Purkinje cell (primary cell): Measurements from ENCODE around the gene PROCR. TPM values are rescaled to one million over a fixed set of nuclear protein-coding genes. Genes with fewer than 3 reads are reported as not detected.

Source experiments
- polyA plus RNA-seq: library from polyadenylated mRNA; unstranded; fragments of >200 nt; fragmentation: Nextera tagmentation; gene quantifications from 2 replicates; pipeline ENCODE4 v1.2.1, GENCODE V29; 2014

The PROCR gene
- polyA plus RNA-seq: 62.1 and 84.1 TPM in 2 replicates

DNA sequence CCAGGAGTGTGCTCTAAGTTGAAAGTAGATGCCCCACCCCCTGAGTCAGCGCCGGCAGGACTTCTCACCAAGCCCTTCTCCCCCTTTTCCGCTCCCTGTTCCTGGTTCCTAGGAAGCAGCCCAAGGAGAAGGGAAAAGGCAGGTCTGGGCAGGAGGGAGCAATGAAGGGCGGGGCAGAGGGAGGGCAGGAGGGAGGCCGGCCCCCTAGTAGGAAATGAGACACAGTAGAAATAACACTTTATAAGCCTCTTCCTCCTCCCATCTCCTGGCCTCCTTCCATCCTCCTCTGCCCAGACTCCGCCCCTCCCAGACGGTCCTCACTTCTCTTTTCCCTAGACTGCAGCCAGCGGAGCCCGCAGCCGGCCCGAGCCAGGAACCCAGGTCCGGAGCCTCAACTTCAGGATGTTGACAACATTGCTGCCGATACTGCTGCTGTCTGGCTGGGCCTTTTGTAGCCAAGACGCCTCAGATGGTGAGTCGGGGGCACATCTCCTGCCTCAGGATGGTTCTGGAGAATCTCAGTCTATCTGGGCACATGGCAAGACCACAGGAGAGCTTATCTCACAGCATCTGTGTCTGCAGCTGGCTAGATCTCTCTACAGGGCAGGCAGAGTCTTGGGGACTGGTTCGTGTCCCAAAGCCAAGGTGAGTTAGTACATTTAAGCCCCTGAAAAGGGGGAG lies at the start of gene PROCR:
TSS of gene PROCR (plus strand) at position 320 of the 681 bp plus-strand sequence. CDS start at position 403, 83 bp downstream.

DNA sequence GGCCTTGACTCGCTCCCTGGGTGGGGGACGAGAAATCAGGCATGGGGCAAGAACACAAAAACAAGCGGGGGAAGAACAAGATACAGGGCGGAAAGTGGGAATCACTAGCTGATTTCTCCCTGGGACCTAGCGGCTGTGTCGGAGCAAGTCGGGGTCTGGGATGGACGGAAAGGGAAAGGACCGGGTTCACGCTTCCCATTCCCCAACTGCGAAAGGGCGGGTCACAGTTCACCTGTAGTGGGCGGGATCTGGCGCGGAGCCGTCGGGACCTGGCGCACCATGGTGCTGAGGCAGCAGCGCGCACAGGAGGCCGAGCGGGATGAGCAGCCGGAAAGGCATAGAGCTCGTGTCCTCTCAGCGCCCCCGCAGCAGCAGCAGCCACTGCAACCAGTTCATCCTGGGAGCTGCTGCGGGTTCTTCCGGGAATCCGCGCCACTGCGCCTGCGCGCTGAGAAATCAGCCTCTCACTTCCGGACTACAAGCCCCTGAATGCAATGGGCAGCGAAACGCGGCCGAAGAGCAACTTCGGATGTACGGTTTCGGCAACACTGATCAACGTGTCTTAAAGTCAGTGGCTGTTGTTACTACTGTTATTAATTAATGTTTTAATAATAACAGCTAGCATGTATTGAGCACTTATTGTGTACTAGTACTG lies 24.8 kb upstream of the PROCR start, which contains the start of gene EDEM2:
TSS of gene EDEM2 (minus strand) at position 417 of the 655 bp plus-strand sequence. CDS start at position 339, 78 bp downstream.

DNA sequence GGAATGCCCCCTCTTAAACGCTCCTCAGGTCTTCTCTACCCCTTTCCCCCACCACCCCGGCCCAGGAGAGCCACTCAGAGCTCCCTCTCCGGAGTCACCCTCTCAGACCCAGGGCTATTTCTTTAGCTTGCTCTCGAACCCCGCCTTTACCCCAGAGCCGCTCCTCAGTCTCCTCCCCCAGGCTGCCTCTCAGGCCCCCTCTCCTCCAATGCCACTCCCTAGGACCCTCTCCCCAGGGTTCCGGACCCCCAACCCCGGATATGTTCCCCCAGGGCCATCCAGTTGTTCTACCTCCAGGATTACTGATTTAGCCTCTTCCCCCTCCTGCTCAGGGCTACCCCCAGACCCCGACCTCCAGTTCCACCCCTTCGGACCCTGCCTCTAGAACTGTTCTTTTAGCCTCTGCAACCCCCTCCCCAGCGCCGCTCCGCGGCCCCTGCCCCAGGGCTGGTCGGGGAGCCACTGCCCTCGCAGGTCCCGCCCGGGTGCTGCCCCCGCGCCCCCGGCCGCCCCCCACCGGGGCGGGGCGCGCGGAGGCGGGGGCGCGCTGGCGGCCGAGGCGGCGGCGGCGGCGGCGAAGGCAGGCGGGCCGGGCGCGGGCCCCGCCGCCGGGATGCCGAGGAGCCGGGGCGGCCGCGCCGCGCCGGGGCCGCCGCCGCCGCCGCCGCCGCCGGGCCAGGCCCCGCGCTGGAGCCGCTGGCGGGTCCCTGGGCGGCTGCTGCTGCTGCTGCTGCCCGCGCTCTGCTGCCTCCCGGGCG lies 54.4 kb downstream of the PROCR start, which contains the start of gene MMP24:
TSS of gene MMP24 (plus strand) at position 565 of the 758 bp plus-strand sequence. CDS start at position 614, 49 bp downstream.

Other genes with a start within 250 kb of the PROCR start
- 12.4 and 18.9 TPM in 2 replicates for gene GSS, start 216.3 kb upstream of the PROCR start, polyA plus RNA-seq
- 1.2 and 2.0 TPM in 2 replicates for gene MYH7B, start 216.2 kb upstream of the PROCR start, polyA plus RNA-seq
- 9.4 and 9.9 TPM in 2 replicates for gene TRPC4AP, start 79.3 kb upstream of the PROCR start, polyA plus RNA-seq
- gene EDEM2, start 24.7 kb upstream of the PROCR start, polyA plus RNA-seq: 10.2 and 11.3 TPM in 2 replicates
- gene MMP24, start 54.6 kb downstream of the PROCR start, polyA plus RNA-seq: 0.22 and 0.46 TPM in 2 replicates
- gene MMP24OS, start 106.0 kb downstream of the PROCR start, polyA plus RNA-seq: 17.4 and 18.9 TPM in 2 replicates
- 125 and 147 TPM in 2 replicates for gene EIF6, start 112.7 kb downstream of the PROCR start, polyA plus RNA-seq
- gene FAM83C, start 120.4 kb downstream of the PROCR start, polyA plus RNA-seq: not detected in 2 replicates
- gene UQCC1, start 239.9 kb downstream of the PROCR start, polyA plus RNA-seq: 56.2 and 58.1 TPM in 2 replicates